Cerebellar nuclear complex (tissue), 1 donor: ENCODE results near the gene OAF.
"Not testable (repeated sequence)": the region's sequence is repeated elsewhere in the genome, so short reads cannot be mapped to it uniquely, and the experiment has no call there.

ENCODE experiments used
- DNase-seq, 2 experiments: peaks; one replicate each; lab custom pipeline; 2025; lab: John Stamatoyannopoulos, UW

The OAF gene

GRCh38 chr11:120210626-120211521 lies at the start of gene OAF:
Gene OAF (plus strand): TSS chr11:120211032. CDS start chr11:120211280, 248 bp downstream.
- DNase-seq = no peak

GRCh38 chr11:120167659-120168058 lies 43.2 kb upstream of the OAF start:
- no peak for DNase-seq

GRCh38 chr11:120168108-120168959 lies 42.5 kb upstream of the OAF start:
- no peak for DNase-seq

- no peak for DNase-seq
These were observed 41.7 kb upstream of the OAF start for GRCh38 chr11:120168960-120169681.

- no peak for DNase-seq
These were observed 40.7 kb upstream of the OAF start for GRCh38 chr11:120169981-120170698.

GRCh38 chr11:120170741-120171261 lies 40.0 kb upstream of the OAF start:
- DNase-seq = no peak

GRCh38 chr11:120172054-120172911 lies 38.5 kb upstream of the OAF start:
- DNase-seq = no peak

- DNase-seq = no peak
These were observed 37.7 kb upstream of the OAF start for GRCh38 chr11:120173019-120173705.

GRCh38 chr11:120173807-120174206 lies 37.0 kb upstream of the OAF start:
- no peak for DNase-seq

GRCh38 chr11:120174866-120175265 lies 36.0 kb upstream of the OAF start:
- no peak for DNase-seq

- no peak for DNase-seq
These were observed 32.2 kb upstream of the OAF start for GRCh38 chr11:120178561-120179056.

GRCh38 chr11:120179057-120179672 lies 31.7 kb upstream of the OAF start:
- DNase-seq = no peak

GRCh38 chr11:120180063-120180462 lies 30.8 kb upstream of the OAF start:
- not testable (repeated sequence) for DNase-seq

GRCh38 chr11:120180551-120181232 lies 30.1 kb upstream of the OAF start:
- no peak for DNase-seq

GRCh38 chr11:120181376-120181975 lies 29.4 kb upstream of the OAF start:
- DNase-seq = no peak

GRCh38 chr11:120182372-120182771 lies 28.5 kb upstream of the OAF start:
- DNase-seq = no peak

GRCh38 chr11:120182790-120183491 lies 27.9 kb upstream of the OAF start:
- DNase-seq = no peak
